ENCODE results near the gene USP32. TPM values are rescaled to one million over a fixed set of nuclear protein-coding genes. Genes with fewer than 3 reads are reported as not detected.
"Not testable (repeated sequence)": the region's sequence is repeated elsewhere in the genome, so short reads cannot be mapped to it uniquely, and the experiment has no call there.

USP32 gene
- total RNA-seq, 2 experiments from 2014 or later: 31.7 to 34.0 TPM

DNA sequence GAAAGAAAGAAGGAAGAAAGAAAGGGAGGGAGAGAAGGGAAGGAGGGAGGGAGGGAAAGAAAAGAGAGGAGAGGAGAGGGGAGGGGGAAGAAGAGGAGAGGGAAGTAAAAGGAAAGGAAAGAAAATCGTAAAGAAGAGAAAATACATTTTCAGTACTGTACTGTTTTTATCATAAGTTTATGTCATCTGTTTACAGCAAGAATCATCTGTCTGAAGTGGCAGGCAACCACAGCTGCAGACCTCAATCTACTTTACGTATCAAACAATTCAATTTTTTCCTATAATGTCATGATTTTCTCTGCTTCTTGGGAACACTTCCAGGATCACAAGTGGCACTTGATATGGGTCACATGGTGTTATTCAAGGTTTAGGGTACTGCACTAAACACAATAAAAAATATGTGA, 58.3 kb downstream of the USP32 start:
- POLR2A ChIA-PET: no interaction called here
- CTCF ChIA-PET: no interaction called here
- no peak overlapping the region for H3K4me3 Mint-ChIP-seq
- H3K36me3 Mint-ChIP-seq (ENCODE audit: low read depth): peaks cover 8% of the 10 kb centered on the region
- DNase-seq: no peak
- H3K27ac Mint-ChIP-seq: no peak overlapping the region
- no peaks in the 10 kb centered on the region for H3K9me3 Mint-ChIP-seq
- H3K27me3 Mint-ChIP-seq: no peaks in the 10 kb centered on the region
- H3K4me1 Mint-ChIP-seq: no peaks in the 10 kb centered on the region

DNA sequence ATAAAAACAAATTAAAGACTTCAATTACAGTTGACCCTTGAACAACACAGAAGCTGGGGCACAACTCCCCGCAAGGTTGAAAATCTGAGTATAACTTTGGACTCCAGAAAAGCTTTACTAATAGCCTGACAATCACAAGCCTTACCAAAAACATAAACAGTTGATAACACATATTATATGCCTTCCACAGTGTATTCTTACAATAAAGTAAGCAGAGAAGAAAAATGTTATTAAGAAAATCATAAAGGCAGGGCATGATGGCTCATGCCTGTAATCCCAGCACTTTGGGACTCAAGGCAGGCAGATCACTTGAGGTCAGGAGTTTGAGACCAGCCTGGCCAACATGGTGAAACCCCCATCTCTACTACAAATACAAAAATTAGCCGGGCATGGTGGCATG, 58.9 kb downstream of the USP32 start:
- CTCF ChIA-PET, H3K9me3 Mint-ChIP-seq, H3K4me3 Mint-ChIP-seq, H3K4me1 Mint-ChIP-seq, H3K27me3 Mint-ChIP-seq, H3K27ac Mint-ChIP-seq, DNase-seq, POLR2A ChIA-PET: not testable (repeated sequence)
- peaks cover 12% of the 10 kb centered on the region for H3K36me3 Mint-ChIP-seq (ENCODE audit: low read depth)

DNA sequence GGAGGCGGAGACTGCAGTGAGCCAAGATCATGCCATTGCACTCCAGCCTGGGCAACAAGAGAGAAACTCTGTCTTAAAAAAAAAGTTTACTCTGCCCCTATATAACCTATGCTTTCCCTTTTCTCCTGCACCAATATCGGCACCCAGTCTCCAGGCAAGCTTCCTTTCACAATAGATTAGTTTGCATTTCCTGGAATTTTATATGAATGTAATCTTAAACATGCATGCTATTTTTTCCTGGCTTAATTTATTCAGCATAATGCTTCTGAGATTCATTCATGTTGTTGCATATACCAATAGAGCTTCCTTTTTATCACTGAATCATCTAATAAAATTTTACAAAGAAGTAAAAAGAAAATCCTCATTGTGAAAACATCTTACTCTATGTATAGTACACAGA, 59.4 kb downstream of the USP32 start:
- Mint-ChIP-seq H3K27me3 (no peaks in the 10 kb centered on the region), H3K27ac (no peak overlapping the region), H3K4me1 (no peaks in the 10 kb centered on the region), H3K36me3 (ENCODE audit: low read depth) (peaks cover 12% of the 10 kb centered on the region), H3K4me3 (no peak overlapping the region), H3K9me3 (no peaks in the 10 kb centered on the region)
- no peak for DNase-seq
- ChIA-PET POLR2A (no interaction called here), CTCF (interaction anchor here (1.4 kb wide), 1 partner anchor 10 kb away, joined by 3 read pairs; no protein-coding TSS in a partner anchor)

DNA sequence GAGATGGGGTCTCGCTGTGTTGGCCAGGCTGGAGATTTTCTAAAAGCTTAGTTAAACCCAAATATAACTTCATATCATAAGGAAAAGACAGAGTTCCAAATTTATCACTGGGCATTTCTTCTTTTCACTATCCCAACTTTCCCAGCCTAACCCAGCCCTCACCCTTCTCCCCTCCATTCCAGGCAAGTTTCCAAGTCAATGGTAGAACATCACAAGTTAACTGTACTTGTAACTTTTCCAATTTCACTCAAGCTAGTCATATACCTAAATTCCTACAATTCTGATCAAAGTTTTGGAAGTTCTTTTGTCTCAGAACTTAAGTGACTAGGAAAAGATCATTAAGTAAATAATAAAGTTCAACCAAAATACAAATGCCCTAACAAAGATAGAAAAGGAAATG, 61.2 kb downstream of the USP32 start:
- no peak overlapping the region for H3K27ac Mint-ChIP-seq
- DNase-seq: no peak
- H3K27me3 Mint-ChIP-seq: no peaks in the 10 kb centered on the region
- POLR2A ChIA-PET: no interaction called here
- peaks cover 2% of the 10 kb centered on the region for H3K9me3 Mint-ChIP-seq
- peaks cover 17% of the 10 kb centered on the region for H3K36me3 Mint-ChIP-seq (ENCODE audit: low read depth)
- CTCF ChIA-PET: no interaction called here
- no peak overlapping the region for H3K4me3 Mint-ChIP-seq
- H3K4me1 Mint-ChIP-seq: no peaks in the 10 kb centered on the region

DNA sequence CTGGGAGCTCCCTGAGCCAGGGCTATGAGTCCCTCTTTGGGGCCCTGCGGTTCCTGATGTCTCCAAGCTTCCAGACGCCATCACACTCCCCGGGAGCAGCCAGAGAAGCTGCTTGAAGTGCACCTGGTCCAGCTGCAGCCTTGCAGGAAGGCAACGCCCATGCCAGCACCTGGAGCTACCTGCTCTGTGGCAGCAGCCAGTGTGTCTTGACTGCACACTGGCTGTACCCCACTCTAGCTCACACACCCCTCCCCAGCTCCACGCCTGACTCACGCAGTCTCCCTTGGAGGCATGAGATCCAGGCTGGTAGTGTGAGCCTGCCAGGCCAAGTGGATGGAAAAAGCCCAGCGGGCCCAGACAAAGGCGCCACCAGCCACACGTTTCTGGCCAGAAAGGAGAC, 63.3 kb downstream of the USP32 start:
- no peaks in the 10 kb centered on the region for H3K27me3 Mint-ChIP-seq
- peaks cover 2% of the 10 kb centered on the region for H3K9me3 Mint-ChIP-seq
- POLR2A ChIA-PET: no interaction called here
- no peak overlapping the region for H3K27ac Mint-ChIP-seq
- no peaks in the 10 kb centered on the region for H3K4me1 Mint-ChIP-seq
- peaks cover 17% of the 10 kb centered on the region for H3K36me3 Mint-ChIP-seq (ENCODE audit: low read depth)
- CTCF ChIA-PET: interaction anchor here (0.5 to 1.1 kb wide), 2 partner anchors 57 to 197 kb away, joined by 3 to 4 read pairs; no protein-coding TSS in a partner anchor
- no peak for DNase-seq
- H3K4me3 Mint-ChIP-seq: no peak overlapping the region

DNA sequence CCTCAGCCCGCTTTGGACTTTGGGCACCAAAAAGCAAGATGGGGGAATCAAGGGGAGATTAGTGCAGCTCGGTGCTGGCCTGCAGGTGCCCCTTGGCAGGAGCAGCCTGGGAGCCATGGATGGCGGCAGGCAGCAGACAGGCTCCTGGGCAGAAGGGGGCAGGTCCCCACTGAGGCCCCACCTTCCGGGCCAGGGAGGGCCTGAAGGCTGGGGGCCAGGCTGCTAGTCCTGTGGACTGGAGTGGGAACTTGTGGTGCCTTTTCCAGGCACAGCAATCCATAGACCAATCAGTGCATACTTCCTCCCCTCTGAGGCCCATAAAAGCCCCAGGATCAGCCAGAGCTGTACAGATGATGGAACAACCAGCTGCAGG, 64.0 kb downstream of the USP32 start:
- no peaks in the 10 kb centered on the region for H3K27me3 Mint-ChIP-seq
- DNase-seq: no peak
- no peaks in the 10 kb centered on the region for H3K4me1 Mint-ChIP-seq
- peaks cover 17% of the 10 kb centered on the region for H3K36me3 Mint-ChIP-seq (ENCODE audit: low read depth)
- H3K4me3 Mint-ChIP-seq: no peak overlapping the region
- ChIA-PET POLR2A (interaction anchor here (0.5 kb wide), 1 partner anchor 63 kb away, joined by 3 read pairs; no protein-coding TSS in a partner anchor), CTCF (interaction anchor here (1.1 kb wide), 1 partner anchor 58 kb away, joined by 4 read pairs; no protein-coding TSS in a partner anchor)
- no peak overlapping the region for H3K27ac Mint-ChIP-seq
- peaks cover 2% of the 10 kb centered on the region for H3K9me3 Mint-ChIP-seq

DNA sequence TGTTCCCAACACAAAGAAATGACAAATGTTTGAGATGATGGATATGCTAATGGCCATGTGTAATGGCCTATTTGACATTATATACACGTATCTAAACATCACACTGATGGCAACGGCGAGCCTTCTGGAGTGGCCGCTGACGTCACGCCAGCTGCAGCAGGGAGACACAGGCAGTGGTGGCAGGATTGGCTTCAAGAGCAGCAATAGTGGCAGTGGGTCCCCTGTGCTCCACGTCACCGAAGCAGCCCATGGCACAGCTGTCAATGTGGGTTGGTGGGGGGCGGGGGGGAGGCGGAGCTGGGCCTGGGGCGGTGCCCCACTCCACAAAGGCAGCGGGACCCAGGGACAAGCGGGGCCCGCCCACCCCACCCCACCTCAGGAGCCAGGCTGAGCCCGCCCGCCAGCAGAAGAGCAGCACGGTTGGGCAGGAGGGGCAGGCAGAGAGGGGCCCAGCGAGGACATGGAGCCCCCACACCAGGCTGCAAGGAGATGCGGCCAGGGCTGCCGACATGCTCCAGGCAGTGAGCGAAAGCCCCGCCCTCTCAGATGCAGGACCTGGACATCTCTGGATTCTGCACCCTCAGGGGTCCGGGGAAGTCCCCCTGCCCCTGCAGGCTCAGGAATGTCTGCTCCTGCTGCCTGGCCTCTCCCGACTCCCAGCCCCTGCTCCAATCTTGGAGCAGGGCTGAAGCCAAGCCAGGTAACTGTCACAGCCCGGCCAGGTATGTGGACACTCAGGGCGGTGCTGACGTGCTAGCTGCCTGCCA, 64.6 kb downstream of the USP32 start:
- no peak for DNase-seq
- H3K36me3 Mint-ChIP-seq (ENCODE audit: low read depth): peaks cover 13% of the 10 kb centered on the region
- CTCF ChIA-PET: no interaction called here
- POLR2A ChIA-PET: no interaction called here
- H3K4me3 Mint-ChIP-seq: no peak overlapping the region
- H3K4me1 Mint-ChIP-seq: no peaks in the 10 kb centered on the region
- peak overlapping the region; percentile 25 for H3K27ac Mint-ChIP-seq
- H3K27me3 Mint-ChIP-seq: no peaks in the 10 kb centered on the region
- peaks cover 2% of the 10 kb centered on the region for H3K9me3 Mint-ChIP-seq

DNA sequence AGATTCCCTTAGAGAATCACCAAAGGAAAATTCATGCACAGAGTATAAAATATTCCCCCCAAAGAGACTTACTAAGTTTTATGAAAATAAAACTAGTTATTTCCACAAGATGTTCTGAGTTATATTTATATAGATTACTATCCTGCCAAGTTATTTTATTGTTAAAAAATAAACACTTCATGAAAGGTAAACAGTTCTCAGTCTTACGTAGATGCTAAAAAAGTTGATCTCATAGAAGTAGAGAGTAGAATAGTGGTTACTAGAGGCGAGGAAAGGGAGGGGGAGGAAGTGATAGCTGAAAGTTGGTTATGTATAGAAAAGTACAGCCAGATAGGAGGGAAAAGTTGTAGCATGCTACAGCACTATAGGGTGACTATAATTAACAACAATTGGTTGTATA, 65.2 kb downstream of the USP32 start:
- ChIA-PET CTCF (interaction anchor here (1.0 kb wide), 1 partner anchor 13 kb away, joined by 4 read pairs; no protein-coding TSS in a partner anchor), POLR2A (no interaction called here)
- no peak for DNase-seq
- Mint-ChIP-seq H3K4me3 (no peak overlapping the region), H3K27ac (no peak overlapping the region), H3K4me1 (no peaks in the 10 kb centered on the region), H3K9me3 (peaks cover 2% of the 10 kb centered on the region), H3K36me3 (ENCODE audit: low read depth) (peaks cover 13% of the 10 kb centered on the region), H3K27me3 (no peaks in the 10 kb centered on the region)

DNA sequence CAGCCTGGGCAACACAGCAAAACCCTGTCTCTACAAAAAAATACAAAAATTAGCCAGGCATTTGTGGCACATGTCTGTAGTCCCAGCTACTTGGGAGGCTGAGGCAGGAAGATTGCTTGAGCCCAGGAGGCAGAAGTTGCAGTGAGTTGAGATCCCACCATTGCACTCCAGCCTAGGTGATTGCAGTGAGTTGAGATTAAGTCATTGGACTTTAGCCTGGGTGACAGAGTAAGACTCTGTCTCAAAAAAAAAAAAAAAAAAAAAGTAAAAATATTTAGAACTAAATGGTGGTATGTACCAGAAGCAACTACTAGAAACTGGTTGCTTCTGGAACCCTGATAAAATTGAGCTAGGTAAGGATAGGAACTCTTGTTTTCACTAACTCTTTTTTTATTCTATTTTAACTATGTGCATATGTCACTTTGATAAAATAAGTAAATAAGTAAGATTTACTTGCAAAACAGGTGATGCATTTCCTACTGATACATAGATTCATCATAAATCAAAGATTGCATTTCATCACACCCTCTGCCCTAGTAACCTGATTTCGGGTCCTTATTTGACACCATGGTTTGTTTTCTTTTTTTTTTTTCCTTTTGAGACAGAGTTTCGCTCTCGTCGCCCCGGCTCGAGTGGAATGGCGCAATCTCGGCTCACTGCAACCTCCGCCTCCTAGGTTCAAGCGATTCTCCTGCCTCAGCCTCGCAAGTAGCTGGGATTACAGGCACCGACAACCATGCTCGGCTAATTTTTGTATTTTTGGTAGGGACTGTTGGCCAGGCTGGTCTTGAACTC, 66.0 kb downstream of the USP32 start:
- no peak overlapping the region for H3K4me3 Mint-ChIP-seq
- ChIA-PET CTCF (interaction anchor here (1.0 kb wide), 1 partner anchor 12 kb away, joined by 4 read pairs; no protein-coding TSS in a partner anchor), POLR2A (no interaction called here)
- DNase-seq: no peak
- H3K36me3 Mint-ChIP-seq (ENCODE audit: low read depth): peaks cover 13% of the 10 kb centered on the region
- H3K4me1 Mint-ChIP-seq: no peaks in the 10 kb centered on the region
- no peaks in the 10 kb centered on the region for H3K27me3 Mint-ChIP-seq
- H3K9me3 Mint-ChIP-seq: peaks cover 2% of the 10 kb centered on the region
- no peak overlapping the region for H3K27ac Mint-ChIP-seq

DNA sequence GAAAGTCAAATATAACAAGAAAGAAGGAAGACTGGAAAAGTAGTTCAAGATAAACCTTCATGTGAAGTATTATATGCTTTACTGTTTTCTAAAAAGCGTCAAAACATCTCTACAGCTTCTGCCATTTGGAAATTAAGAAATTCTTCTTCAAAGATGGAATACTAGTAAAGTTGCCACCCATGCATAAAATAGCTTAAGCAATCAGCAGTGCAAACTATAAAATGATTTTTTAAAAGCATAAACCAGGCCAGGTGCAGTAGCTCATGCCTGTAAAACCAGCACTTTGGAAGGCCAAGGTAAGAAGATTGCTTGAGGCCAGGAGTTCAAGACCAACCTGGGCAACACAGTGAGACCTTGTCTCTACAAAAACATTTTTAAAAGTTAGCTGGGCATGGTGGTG, 68.2 kb downstream of the USP32 start:
- no peak overlapping the region for H3K27ac Mint-ChIP-seq
- H3K4me3 Mint-ChIP-seq: no peak overlapping the region
- H3K27me3 Mint-ChIP-seq: no peaks in the 10 kb centered on the region
- no peak for DNase-seq
- CTCF ChIA-PET: interaction anchor here (0.6 to 0.9 kb wide), 2 partner anchors 23 to 27 kb away, joined by 3 to 5 read pairs; no protein-coding TSS in a partner anchor
- no peaks in the 10 kb centered on the region for H3K4me1 Mint-ChIP-seq
- H3K36me3 Mint-ChIP-seq (ENCODE audit: low read depth): peaks cover 10% of the 10 kb centered on the region
- POLR2A ChIA-PET: no interaction called here
- peaks cover 2% of the 10 kb centered on the region for H3K9me3 Mint-ChIP-seq

DNA sequence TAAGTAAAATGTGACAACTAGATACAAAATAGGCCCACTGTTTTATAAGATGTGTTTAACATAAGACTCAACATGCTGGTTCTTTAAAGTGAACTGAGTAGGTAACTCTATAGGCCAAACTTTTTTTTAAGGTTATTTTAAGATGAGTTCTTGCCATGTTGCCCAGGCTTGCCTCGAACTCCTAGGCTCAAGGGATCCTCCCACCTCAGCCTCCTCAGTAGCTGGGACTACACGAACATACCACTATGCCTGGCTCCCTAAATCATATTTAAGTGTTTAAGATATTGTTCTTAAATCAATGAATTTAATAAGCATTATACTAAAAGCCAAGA, 69.9 kb downstream of the USP32 start:
- H3K9me3 Mint-ChIP-seq: peaks cover under 1% of the 10 kb centered on the region
- ChIA-PET CTCF (interaction anchor here (0.6 kb wide), 1 partner anchor 272 kb away, joined by 3 read pairs; no protein-coding TSS in a partner anchor), POLR2A (no interaction called here)
- H3K27ac Mint-ChIP-seq: no peak overlapping the region
- H3K4me1 Mint-ChIP-seq: no peaks in the 10 kb centered on the region
- DNase-seq: no peak
- H3K36me3 Mint-ChIP-seq (ENCODE audit: low read depth): peaks cover 3% of the 10 kb centered on the region
- H3K27me3 Mint-ChIP-seq: no peaks in the 10 kb centered on the region
- H3K4me3 Mint-ChIP-seq: no peak overlapping the region

DNA sequence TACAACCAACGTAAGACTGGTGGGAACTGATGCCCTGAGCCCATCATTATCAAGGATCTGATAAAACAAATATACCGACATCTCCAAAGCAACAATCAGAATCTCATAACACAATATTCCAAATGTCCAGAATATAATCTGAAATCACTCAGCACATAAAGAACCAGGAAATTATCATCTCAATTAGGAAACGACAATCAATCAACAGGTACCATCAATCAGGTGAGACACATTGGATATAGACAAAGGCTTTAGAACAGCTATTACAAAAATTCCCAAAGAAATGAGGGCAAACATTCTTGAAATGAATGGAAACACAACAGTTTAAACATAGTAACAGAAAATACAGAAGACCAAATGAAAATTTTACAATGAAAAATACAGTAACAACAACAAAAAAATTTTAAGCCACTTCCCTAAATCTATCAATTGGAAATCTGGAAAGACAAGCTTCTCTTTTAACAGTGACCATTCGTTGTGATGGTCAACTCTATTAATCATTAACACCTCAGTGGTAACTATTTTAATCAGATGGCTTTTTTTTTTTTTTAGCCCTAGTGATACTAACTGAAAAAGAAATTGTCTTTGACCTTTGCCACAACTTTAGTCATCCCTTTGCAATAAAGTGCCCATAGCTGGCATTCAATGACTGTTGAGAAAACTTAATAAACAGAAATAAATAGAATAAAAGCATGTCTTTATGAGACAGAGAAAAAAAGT, 70.4 kb downstream of the USP32 start:
- CTCF ChIA-PET: interaction anchor here (0.6 kb wide), 1 partner anchor 77 kb away, joined by 3 read pairs; no protein-coding TSS in a partner anchor
- H3K4me1 Mint-ChIP-seq: no peaks in the 10 kb centered on the region
- no peaks in the 10 kb centered on the region for H3K36me3 Mint-ChIP-seq (ENCODE audit: low read depth)
- H3K4me3 Mint-ChIP-seq: no peak overlapping the region
- no peak overlapping the region for H3K27ac Mint-ChIP-seq
- no peaks in the 10 kb centered on the region for H3K9me3 Mint-ChIP-seq
- no peak for DNase-seq
- POLR2A ChIA-PET: no interaction called here
- no peaks in the 10 kb centered on the region for H3K27me3 Mint-ChIP-seq

DNA sequence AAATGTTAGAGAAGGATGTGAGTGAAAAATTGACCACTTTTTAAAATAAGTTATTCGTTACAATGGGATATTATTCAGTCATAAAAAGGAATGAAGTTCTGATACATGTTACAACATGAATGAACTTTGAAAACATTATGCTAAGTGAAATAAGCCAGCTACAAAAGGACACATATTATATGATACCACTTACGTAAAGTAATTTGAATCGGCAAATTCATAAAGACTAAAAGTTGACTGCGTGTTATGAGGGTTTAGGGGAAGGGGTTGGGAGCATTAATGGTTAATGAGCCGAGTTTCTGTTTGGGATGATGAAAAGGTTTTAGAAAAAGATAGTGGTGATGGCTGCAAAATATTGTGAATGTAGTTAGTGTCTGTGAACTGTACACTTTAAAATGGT, 73.1 kb downstream of the USP32 start:
- H3K27ac Mint-ChIP-seq: no peak overlapping the region
- no peak for DNase-seq
- POLR2A ChIA-PET: no interaction called here
- H3K27me3 Mint-ChIP-seq: no peaks in the 10 kb centered on the region
- CTCF ChIA-PET: no interaction called here
- peaks cover 8% of the 10 kb centered on the region for H3K4me1 Mint-ChIP-seq
- H3K4me3 Mint-ChIP-seq: no peak overlapping the region
- H3K36me3 Mint-ChIP-seq (ENCODE audit: low read depth): no peaks in the 10 kb centered on the region
- no peaks in the 10 kb centered on the region for H3K9me3 Mint-ChIP-seq

Data from activated CD4-positive, alpha-beta T cell treated with anti-CD3 and anti-CD28 coated beads, Interleukin-2, amount 10 ng/mL, durations not matched to agents 7 days and 5 days (primary cell).